HG02981 (cell line): ENCODE measurements around the gene ARNT2.

Experiments used
- ATAC-seq: cut with Tn5 transposase; IDR thresholded peaks from one replicate; pipeline ENCODE4 v1.9.1; 2021; ENCODE audit warnings: mild to moderate bottlenecking, moderate library complexity; ENCODE audit not compliant: unreplicated experiment

ARNT2 gene

GRCh38 chr15:80405970-80406369 lies 1.8 kb downstream of the ARNT2 start:
- no peak for ATAC-seq

GRCh38 chr15:80411788-80412288 lies 7.7 kb downstream of the ARNT2 start:
- no peak for ATAC-seq

GRCh38 chr15:80414546-80415357 lies 10.6 kb downstream of the ARNT2 start:
- no peak for ATAC-seq

- no peak for ATAC-seq
Observed at GRCh38 chr15:80415358-80415670, 11.1 kb downstream of the ARNT2 start.

GRCh38 chr15:80416702-80417101 lies 12.5 kb downstream of the ARNT2 start:
- ATAC-seq: no peak

GRCh38 chr15:80418892-80419537 lies 14.8 kb downstream of the ARNT2 start:
- ATAC-seq: no peak

- ATAC-seq: no peak
Observed at GRCh38 chr15:80419546-80419945, 15.4 kb downstream of the ARNT2 start.

GRCh38 chr15:80420658-80421057 lies 16.5 kb downstream of the ARNT2 start:
- no peak for ATAC-seq

- no peak for ATAC-seq
Observed at GRCh38 chr15:80423215-80423614, 19.0 kb downstream of the ARNT2 start.

- ATAC-seq: no peak
Observed at GRCh38 chr15:80424381-80424780, 20.2 kb downstream of the ARNT2 start.

GRCh38 chr15:80426316-80426715 lies 22.1 kb downstream of the ARNT2 start:
- no peak for ATAC-seq

GRCh38 chr15:80429964-80430363 lies 25.8 kb downstream of the ARNT2 start:
- ATAC-seq: no peak

GRCh38 chr15:80431635-80432344 lies 27.6 kb downstream of the ARNT2 start:
- ATAC-seq: no peak

- no peak for ATAC-seq
Observed at GRCh38 chr15:80432345-80432702, 28.1 kb downstream of the ARNT2 start.

- ATAC-seq: no peak
Observed at GRCh38 chr15:80433836-80434235, 29.7 kb downstream of the ARNT2 start.

GRCh38 chr15:80434926-80435720 lies 30.9 kb downstream of the ARNT2 start:
- no peak for ATAC-seq

- ATAC-seq: no peak
Observed at GRCh38 chr15:80436511-80437307, 32.5 kb downstream of the ARNT2 start.

GRCh38 chr15:80437334-80437891 lies 33.2 kb downstream of the ARNT2 start:
- ATAC-seq: no peak

- no peak for ATAC-seq
Observed at GRCh38 chr15:80439140-80439539, 35.0 kb downstream of the ARNT2 start.

GRCh38 chr15:80440024-80440423 lies 35.8 kb downstream of the ARNT2 start:
- ATAC-seq: no peak
